GM21423 (cell line): ENCODE measurements around the gene CASS4.

Experiments
- ATAC-seq: cut with Tn5 transposase; IDR thresholded peaks from one replicate; pipeline ENCODE4 v1.9.1; 2021; ENCODE audit warnings: mild to moderate bottlenecking, moderate library complexity; ENCODE audit not compliant: unreplicated experiment

Gene CASS4

GRCh38 chr20:56501116-56501515, 89.1 kb downstream of the CASS4 start:
- ATAC-seq, result no peak

- no peak for ATAC-seq
These were observed 91.9 kb downstream of the CASS4 start for GRCh38 chr20:56503916-56504315.

- no peak for ATAC-seq
These were observed 92.4 kb downstream of the CASS4 start for GRCh38 chr20:56504373-56505005.

- ATAC-seq, result no peak
These were observed 94.0 kb downstream of the CASS4 start for GRCh38 chr20:56506103-56506502.
